Measurements from ENCODE around the gene MTR. TPM values are rescaled to one million over a fixed set of nuclear protein-coding genes. Genes with fewer than 3 reads are reported as not detected.

Gene MTR
- total RNA-seq, 1 donor from 2014 or later, result 24.1 TPM

DNA sequence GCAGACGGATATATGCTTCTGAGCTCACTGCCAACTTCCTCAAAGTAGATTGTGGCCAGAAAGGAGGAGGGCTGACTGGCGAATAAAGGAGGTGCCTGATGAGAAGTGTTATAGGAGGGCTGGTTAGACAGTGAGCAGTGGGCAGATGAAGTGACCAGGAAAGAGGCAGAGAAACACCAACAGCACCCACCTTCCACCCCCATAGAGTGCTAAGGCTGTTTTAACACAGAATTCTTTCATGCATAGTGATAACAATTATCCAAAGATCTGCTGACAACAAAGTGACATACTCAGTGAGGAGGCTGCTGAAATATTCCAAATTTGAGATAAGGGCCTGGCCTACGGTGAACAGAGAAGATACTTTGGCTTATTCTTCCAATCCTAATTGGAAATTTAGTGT, 21.2 kb upstream of the MTR start:
- FAIRE-seq (no peak), DNase-seq (ENCODE audit: low spot score in 2 of 2) (no peak)

DNA sequence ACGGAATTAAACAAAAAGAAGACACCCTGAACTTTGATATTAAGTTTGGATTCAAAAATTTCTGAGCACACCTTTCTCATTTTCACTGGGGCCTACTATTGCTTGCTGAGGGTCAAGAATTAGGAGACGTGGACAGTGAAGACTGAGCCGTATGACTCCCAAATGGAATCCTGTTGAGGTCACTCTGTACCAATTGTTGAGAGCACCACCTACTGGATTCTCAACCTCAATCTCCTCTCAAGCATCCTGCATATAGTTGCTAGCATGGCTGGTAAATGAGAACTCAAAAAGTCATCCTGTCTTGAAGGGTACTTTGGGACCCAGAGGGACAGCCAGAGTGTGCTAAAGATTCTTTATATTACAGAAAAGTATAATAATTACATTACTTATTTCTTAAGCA, 20.2 kb upstream of the MTR start:
- FAIRE-seq (no peak), DNase-seq (ENCODE audit: low spot score in 2 of 2) (peak in 1 of 2 donors; percentile 16)

DNA sequence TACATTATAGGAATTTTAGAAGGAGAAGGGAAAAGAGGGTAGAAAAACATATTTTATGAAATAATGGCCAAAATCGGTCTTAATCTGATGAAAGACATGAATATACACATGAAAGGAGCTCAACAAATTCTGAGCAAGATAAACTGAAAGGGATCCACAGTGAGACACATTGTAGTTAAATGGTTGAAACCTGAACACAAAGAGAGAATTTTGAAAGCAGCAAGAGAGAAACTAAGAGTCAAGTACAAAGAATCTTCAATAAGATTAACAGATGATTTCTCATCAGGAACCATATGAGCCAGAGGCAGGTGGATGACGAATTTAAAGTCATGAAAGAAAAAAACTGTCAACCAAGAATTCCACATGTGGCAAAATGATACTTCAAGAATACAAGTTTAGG, 15.8 kb upstream of the MTR start:
- DNase-seq (ENCODE audit: low spot score in 2 of 2) (no peak), FAIRE-seq (no peak)

DNA sequence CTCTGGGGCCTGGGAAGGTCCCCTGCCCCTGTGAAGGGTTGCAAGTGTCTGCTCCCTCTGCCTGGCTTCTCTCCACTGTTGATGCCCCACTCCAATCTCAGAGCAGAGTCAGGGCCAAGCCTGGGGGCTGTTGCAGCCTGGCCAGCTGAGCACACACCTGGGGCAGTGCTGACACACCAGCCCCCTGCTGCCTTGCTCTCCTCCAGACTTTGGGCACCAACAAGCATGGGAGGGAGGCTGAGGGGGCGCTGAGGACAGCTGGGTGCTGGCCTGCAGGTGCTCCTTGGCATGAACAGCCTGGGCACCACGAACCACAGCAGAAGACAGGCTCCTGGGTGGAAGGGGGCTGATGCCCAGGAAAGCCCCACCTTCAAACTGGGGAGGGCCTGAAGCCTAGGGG, 9.6 kb upstream of the MTR start:
- FAIRE-seq (no peak), DNase-seq (ENCODE audit: low spot score in 2 of 2) (no peak)

DNA sequence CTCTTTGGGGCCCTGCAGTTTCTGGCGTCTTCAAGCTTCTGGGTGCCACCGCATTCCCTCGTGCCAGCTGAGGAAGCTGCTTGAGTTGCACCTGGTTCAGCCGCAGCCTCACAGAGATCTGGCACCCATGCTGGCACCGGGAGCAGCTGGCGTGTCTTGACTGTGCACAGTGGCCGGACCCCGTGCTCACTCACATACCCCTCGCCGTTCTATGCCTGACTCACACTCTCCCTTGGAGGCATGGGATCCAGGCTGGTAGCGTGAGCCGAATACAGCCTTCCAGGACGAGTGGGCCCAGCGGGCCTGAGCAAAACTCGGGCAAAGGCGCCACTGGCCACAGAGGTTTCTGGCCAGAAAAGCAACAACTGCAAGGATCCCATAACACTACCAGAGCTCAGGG, 8.6 kb upstream of the MTR start:
- FAIRE-seq (no peak), DNase-seq (ENCODE audit: low spot score in 2 of 2) (no peak)

DNA sequence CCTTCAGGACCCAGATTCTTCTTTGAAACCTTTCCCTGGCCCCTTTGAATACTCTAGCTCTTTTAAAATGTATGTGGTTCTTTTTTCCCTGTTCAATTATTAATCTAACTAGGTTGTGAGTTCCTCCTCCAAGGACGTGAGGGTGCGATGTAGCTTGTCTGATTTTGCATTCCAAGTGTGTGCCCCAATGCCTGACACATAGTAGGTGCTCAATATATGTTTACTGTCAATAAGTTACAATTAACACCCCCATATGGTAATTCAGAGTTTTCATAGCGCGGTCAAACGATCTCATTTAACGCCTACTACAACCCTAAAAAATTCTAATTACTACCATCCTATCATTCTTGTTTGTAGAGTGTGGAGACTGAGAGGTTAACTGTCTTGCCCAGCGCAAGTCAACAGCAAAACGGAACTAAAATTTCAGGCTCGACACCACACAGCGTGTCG, 482 bp upstream of the MTR start:
- DNase-seq (ENCODE audit: low spot score in 2 of 2) (no peak), FAIRE-seq (no peak)

DNA sequence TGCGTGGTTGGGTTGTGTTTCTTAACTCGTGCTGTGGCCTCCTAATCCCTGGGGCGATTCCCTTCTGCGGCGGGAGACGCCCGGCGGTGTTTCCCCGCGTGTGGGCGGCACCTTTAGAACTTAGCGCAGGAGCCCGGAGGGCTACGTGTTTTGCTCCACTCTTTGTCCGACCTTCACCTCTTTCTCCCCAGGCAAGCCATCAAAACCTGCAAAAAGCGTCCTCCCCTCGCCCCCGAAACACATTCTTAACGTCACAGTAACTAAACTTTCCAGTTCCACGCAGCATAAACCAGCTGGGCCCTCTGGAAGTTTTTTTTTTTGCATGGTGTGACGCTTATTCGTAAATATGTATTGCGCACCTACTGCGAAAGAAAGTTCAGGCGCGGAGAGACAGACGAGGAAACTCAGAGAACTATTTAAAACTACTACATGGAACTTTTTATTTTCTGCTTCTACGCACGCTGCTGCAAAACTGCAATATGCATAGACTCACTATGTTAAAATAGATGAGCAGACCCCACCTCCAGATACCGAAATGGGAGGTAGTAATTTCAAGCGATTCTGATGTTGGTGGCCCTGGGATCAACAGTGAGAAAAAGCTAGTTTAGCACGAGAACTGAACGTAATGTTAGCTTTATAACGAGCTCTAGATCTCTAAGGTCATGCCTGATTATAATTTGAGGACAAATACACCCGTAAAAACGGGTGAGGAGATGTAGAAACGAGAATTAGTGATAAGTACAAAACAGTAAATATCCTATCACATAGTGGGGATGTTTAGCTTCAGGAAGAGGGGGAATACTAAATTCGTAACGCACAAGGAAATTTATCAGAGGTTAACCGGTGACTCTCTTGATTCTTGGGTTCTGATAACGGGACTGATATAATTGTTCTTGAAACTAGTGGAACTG, 920 bp downstream of the MTR start:
- no peak for DNase-seq (ENCODE audit: low spot score in 2 of 2)
- FAIRE-seq, result no peak

DNA sequence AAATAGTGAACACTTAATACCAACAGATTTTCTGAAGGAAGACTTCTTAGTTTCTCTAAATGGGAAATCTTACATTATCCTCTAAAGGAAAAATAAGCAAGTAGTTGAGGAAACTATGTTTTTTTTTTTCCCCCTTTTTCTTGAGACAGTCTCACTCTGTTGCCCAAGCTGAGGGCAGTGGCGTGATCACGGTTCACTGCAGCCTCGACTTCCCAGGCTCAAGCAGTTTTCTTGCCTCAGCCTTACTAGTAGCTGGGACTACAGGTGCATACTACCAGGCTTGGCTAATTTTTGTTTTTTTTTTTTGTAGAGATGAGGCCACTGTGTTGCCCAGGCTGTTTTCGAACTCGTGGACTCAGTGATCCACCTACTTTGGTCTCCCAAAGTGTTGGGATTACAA, 3.9 kb downstream of the MTR start:
- FAIRE-seq (no peak), DNase-seq (ENCODE audit: low spot score in 2 of 2) (no peak)

DNA sequence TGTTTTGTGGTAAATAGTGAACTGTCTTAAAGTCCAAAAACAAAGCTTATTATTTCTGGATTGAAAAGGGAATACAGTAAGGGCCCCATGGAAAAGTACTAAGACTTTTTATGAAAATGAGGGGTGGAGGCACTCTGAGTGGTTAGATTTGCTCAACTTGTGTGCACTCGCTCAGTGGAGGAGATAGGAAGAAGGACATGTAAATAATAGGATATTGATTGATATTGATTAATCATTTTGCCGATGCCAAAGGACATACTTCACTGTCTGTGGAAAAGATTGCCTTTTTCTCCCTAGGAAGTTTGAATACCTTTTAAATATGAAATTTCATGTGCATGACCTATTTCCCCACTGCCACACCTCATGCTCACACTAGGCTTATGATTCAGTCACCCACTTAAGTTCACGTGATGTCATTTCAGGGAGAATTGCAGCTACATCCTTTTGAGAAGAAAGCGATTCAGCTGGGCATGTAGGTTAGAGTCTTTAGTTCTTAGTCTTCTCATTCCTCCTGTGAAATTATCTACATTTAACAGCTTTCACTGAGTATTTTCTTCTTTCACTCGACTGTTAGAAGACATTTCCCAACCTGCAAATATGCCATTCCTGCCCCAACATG, 5.0 kb downstream of the MTR start:
- FAIRE-seq, result no peak
- no peak for DNase-seq (ENCODE audit: low spot score in 2 of 2)

DNA sequence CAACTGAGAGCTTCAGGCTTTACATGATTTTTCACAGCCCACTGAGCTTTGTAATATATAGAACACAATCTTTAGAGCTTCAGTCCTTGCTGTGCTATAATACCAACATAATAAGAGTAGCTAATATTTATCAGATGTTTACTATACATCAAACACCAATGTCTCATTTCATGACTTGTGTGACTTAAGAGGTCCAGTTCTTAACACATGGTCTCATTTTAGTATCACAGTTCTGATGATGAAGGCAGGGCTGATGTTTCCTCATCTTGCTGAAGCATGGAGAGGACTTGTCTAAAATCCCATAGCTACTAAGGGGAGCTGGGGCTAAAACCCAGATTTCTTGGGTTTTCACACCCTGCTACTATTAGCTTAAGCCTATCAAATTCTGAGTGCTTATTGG, 5.5 kb downstream of the MTR start:
- DNase-seq (ENCODE audit: low spot score in 2 of 2) (no peak), FAIRE-seq (no peak)

DNA sequence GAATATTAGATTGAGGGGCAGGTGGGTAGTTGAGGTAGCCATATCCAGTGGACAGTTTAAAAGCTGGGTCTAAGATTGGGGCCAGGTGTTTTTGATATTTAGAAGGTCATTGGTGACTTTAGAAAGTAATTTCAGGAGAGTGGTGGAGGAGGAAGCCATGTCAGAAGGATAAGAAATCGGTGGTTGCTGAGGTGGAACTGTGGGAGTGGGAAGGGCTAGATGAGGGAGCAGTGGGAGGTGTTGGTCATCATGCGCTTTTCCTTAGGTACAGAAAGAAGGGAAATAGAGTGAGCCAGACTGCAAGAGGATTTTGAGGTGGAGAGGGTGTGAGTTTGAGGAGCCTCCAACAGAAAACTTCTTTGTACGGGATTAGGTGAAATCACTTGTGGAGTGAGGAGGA, 7.2 kb downstream of the MTR start:
- FAIRE-seq (no peak), DNase-seq (ENCODE audit: low spot score in 2 of 2) (no peak)

DNA sequence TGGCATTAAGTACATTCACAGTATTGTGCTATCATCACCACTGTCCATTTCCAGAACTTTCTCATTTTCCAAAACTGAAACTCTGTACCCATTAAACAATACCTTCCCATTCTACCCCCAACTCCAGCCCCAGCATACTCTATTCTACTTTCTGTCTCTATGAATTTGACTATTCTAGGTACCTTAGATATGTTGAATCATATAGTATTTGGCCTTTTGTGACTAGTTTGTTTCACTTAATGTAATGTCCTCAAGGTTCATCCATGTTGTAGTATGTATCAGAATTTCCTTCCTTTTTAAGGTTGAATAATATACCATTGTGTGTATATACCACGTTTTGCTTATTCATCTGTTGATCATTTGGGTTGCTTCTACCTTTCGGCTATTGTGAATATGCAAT, 11.5 kb downstream of the MTR start:
- DNase-seq (ENCODE audit: low spot score in 2 of 2) (no peak), FAIRE-seq (no peak)

DNA sequence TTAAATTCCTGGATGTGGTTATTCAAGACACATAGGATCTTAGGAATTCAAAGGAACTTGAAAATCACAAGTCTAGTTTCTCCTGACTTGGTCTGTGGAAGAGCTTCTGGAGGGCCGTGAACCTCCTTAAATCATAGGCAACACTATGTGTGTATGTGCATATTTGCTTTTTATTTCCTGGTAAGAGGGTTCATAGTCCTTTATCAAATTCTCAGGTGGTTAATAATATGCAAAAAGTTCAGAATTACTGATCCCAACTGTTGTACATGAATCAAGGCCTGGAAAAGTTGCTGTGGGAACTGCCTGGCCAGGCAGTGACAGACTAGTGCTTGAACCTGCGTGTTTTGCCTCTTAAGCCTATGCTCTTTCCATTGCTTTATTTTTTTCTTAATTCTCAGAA, 12.9 kb downstream of the MTR start:
- FAIRE-seq (no peak), DNase-seq (ENCODE audit: low spot score in 2 of 2) (no peak)

DNA sequence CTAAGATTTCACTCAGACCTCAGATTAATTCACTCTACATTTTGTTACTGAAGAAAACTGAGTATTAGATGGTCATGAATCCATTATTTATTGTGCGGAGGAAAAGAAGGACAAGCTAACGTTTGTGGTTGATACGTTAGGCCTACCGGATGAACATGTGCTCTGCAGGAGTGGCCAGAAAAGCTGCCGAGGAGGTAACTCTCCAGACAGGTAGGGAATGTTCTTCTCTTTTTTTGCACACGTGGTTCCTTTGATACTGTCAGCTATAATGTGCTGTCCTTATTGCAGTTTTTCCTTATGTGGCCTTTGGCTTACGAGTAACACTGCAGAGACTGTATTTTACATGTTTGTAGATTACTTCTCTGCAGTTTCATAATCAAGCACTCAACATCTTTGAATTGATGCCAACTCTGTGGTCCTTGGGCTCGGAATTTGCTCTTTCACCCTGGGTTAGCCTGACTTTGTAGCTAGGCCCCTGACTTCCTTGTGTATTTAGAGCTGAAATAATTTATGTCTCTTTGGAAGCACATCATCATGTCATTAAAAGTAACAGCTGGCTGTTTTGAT, 13.6 kb downstream of the MTR start:
- FAIRE-seq, result no peak

DNA sequence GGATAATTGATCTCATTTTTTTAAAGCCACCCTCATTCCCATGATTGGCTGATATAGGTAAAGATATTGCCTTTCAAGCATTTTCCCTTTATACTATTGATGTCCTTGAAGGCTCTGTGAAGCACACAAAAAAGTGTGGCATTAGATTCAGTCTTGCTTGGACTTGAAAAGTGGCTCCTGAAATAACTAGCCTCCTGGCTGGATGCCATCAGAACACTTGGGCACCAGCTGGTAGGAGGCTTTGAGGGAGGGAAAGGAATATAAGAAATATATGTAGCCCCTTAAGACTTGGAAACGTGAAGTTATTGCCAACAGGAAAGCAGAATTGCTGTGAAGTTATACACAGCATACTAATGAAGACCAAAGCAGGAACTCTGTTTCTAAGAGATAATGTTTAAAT, 14.1 kb downstream of the MTR start:
- DNase-seq (ENCODE audit: low spot score in 2 of 2), result no peak
- FAIRE-seq, result no peak

More for the DNA sequence above, 13.6 kb downstream of the MTR start:
- DNase-seq (ENCODE audit: low spot score in 2 of 2), result no peak

DNA sequence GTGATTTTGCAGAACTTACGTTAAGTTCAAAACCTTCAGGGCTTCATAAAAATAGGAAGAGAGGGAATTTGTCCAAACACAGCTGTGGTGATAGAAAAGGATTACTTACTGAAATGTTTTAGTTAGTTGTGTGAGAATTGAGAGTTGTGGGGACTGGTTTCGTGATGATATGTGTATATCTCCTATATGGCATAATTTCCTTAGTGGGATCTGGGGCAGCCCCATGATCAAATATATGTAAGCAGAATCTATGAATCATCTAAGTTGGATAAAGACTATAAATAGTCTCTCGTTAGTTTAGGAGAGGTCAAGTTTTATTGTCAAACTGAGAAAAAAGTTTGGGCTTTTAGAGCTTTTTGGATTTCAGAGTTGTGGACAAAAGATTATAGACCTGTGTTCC, 14.9 kb downstream of the MTR start:
- no peak for FAIRE-seq
- no peak for DNase-seq (ENCODE audit: low spot score in 2 of 2)

DNA sequence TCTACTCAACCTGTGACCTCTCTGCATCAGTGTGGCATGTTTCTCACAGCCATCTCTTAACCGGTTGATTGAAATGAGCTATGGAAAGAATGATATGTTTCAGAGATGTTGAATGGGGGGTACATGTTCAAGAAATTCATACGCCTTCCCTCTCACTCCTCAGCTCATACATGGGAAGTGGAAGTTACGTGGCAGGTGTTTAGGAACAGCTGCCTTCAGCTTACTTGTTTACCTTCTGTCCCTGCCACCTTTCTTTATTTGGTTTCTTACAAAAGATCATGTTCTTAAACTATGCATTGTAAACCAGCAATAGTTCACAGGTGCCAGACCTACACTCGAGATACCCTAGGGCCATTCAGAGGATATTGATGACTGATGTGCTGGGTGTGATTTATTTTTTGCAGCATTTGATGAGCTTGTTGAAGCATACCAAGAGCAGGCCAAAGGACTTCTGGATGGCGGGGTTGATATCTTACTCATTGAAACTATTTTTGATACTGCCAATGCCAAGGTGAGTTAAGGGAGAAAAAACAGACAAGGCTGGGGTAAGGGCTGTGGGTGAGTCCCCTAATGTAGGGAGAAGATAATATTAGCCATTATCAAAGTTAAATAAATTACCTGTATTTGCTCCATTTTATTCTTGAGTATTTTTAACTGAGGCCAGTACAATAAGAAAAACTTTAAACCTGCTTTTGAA, 17.4 kb downstream of the MTR start:
- FAIRE-seq (no peak), DNase-seq (ENCODE audit: low spot score in 2 of 2) (no peak)

DNA sequence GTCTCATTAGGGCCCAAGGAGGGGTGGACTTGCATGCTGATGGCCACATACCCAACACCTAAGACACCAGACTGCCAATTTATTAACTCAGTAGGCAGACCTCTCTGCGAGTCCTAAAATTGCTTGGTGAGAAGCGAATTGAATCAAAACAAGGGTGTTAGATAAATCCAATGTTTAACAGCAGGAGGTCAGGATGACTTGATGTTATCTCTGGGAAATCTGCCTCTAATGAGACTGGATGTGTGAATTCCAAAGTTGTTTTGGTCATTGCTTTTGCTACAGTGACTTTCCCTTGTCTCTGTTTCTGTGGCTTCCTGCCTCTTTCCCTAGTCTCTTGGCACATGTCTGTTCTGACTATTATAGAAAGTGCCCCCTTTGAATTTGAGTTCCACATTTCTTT, 20.8 kb downstream of the MTR start:
- FAIRE-seq (no peak), DNase-seq (ENCODE audit: low spot score in 2 of 2) (no peak)

DNA sequence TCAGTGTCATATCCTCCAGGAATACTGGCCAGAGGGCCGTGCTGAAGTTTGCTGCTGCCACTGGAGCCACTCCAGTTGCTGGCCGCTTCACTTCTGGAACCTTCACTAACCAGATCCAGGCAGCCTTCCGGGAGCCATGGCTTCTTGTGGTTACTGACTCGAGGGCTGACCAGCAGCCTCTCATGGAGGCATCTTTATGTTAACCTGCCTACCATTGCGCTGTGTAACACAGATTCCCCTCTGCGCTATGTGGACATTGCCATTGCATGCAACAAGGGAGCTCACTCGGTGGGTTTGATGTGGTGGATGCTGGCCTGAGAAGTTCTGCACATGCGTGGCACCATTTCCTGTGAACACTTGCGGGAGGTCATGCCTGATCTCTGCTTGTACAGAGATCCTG, 24.8 kb downstream of the MTR start:
- no peak for DNase-seq (ENCODE audit: low spot score in 2 of 2)
- no peak for FAIRE-seq

DNA sequence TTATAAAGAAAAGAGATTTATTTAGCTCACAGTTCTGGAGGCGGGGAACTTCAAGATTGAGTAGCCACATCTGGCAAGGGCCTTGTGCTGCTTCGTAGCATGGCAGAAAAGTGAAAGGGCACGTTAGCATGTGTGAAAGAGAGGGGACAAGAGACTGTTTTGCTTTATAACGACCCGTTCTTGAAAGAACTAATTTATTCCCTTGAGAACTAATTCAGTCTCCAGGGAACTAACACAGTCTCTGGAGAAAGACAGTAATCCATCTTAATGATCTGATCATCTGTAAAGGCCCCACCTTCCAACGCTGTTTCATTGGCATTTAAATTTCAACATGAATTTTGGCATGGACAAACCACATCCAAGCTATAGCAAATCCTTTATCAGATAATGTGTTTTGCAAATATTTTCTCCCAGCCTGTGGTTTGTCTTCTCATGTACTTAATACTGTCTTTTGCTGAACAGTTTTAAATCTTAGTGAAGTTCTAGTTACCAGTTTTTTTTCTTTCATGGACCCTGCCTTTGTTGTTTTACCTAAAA, 26.1 kb downstream of the MTR start:
- no peak for FAIRE-seq
- DNase-seq (ENCODE audit: low spot score in 2 of 2), result no peak

DNA sequence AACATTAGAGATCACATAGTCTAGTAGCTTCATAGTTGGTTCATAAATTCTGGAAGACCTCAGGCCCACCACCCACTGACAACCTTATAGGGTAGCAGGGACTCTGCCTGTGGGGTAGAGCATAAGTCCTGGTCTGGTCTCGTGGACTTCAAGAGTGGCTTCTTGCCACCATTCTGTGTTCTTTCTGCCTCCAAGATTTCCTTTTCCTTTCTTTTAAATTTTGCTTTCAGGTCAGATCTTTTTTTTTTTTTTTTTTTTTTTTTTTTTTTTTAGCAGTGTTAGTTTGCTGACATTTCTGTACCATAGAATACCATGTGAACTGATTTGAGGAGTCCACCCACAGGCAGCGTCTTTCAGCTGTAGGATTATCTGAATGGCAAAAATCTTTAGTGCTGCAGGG, 28.5 kb downstream of the MTR start:
- no peak for FAIRE-seq
- DNase-seq (ENCODE audit: low spot score in 2 of 2), result no peak

Measured in frontal cortex (tissue), 4 donors.